Liver (tissue), 3 donors: ENCODE measurements around the gene RSBN1.
"Not testable (repeated sequence)": the region's sequence is repeated elsewhere in the genome, so short reads cannot be mapped to it uniquely, and the experiment has no call there.

Source experiments
- EGR1 ChIP-seq, 2 donors: IDR thresholded peaks; 2 replicates each; pipeline ENCODE4 v1.6.1; 2016 to 2018; ENCODE audit warnings: antibody characterized with exemption in 2 of 2, low read depth in 2 of 2
- FOXA1 ChIP-seq: IDR thresholded peaks from 2 replicates; pipeline ENCODE4 v1.6.1; 2016; ENCODE audit warnings: antibody characterized with exemption
- RAD21 ChIP-seq, 2 donors: IDR thresholded peaks; 2 replicates each; pipeline ENCODE4 v1.6.1; 2016; ENCODE audit warnings: antibody characterized with exemption in 2 of 2, mild to moderate bottlenecking in 2 of 2
- RXRA ChIP-seq, 2 donors: IDR thresholded peaks; 2 replicates each; pipeline ENCODE4 v1.6.1; 2017 to 2018; ENCODE audit warnings: antibody characterized with exemption in 2 of 2, mild to moderate bottlenecking in 1 of 2
- TAF1 ChIP-seq: conservative IDR thresholded peaks from 2 replicates; pipeline ENCODE4 v1.6.1; 2016; ENCODE audit warnings: antibody characterized with exemption, mild to moderate bottlenecking
- TF ChIP-seq, protein P1 (sequence below): fragments of 150-350 bp; IDR thresholded peaks from 2 replicates; pipeline ENCODE4 v1.5.1; 2017; ENCODE audit warnings: improper control_type of control experiment, low read depth, low read length; ENCODE audit not compliant: missing input control
- donor health status: healthy.
- donor health status: healthy.

DNA sequence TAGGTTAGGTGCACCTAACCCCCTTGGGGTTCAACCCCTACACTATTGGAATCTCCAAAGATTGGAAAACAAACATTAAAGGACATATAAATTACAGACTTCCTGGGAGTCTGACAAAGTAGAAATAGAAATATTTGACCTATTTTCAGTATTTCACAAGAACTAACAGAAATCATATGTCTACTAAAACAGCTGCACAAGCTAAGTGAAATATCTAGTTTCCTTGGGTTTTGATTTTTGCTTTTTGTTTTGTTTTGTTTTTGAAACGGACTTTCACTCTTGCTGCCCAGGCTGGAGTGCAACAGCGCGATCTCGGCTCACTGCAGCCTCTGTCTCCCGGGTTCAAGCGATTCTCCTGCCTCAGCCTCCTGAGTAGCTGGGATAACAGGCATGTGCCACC lies 40.4 kb upstream of the RSBN1 start:
- TF ChIP-seq, protein P1, sequence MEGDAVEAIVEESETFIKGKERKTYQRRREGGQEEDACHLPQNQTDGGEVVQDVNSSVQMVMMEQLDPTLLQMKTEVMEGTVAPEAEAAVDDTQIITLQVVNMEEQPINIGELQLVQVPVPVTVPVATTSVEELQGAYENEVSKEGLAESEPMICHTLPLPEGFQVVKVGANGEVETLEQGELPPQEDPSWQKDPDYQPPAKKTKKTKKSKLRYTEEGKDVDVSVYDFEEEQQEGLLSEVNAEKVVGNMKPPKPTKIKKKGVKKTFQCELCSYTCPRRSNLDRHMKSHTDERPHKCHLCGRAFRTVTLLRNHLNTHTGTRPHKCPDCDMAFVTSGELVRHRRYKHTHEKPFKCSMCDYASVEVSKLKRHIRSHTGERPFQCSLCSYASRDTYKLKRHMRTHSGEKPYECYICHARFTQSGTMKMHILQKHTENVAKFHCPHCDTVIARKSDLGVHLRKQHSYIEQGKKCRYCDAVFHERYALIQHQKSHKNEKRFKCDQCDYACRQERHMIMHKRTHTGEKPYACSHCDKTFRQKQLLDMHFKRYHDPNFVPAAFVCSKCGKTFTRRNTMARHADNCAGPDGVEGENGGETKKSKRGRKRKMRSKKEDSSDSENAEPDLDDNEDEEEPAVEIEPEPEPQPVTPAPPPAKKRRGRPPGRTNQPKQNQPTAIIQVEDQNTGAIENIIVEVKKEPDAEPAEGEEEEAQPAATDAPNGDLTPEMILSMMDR, result not testable (repeated sequence)
- TF ChIP-seq FOXA1; RAD21 (IDR thresholded peaks at IDR 0.05); RXRA (IDR thresholded peaks at IDR 0.05); EGR1 (IDR thresholded peaks at IDR 0.05; ENCODE audit: low read depth in 2 of 2); TAF1: not testable (repeated sequence)
